Aorta (tissue), 5 donors: ENCODE measurements around the gene TMPRSS6. TPM values are rescaled to one million over a fixed set of nuclear protein-coding genes. Genes with fewer than 3 reads are reported as not detected.

Source experiments
- ATAC-seq: fragments of 200-7000 bp; cut with Tn5 transposase; one replicate; pipeline ENCODE4 v1.9.1; 2022; ENCODE audit warnings: moderate library complexity; ENCODE audit not compliant: low FRiP score
- DNase-seq, 2 donors: peaks; one replicate each; pipeline ENCODE4 v3.0.0-alpha.2; 2020
- H3K27ac ChIP-seq, 2 donors: one replicate each; pipeline ENCODE4 v1.5.1; 2013; ENCODE audit warnings: low read length in 2 of 2, mild to moderate bottlenecking in 2 of 2, moderate library complexity in 2 of 2, control low read depth in 1 of 2, inconsistent platforms in 1 of 2, low read depth in 1 of 2
- H3K27me3 ChIP-seq, 2 donors: one replicate each; pipeline ENCODE4 v1.6.1; 2013; ENCODE audit warnings: control low read depth in 1 of 2, low read length in 1 of 2, mild to moderate bottlenecking in 1 of 2, moderate library complexity in 1 of 2; ENCODE audit not compliant: insufficient read depth in 2 of 2, control insufficient read depth in 1 of 2
- H3K36me3 ChIP-seq, 2 donors: one replicate each; pipeline ENCODE4 v1.6.1; 2013; ENCODE audit warnings: control low read depth in 1 of 2, low read length in 1 of 2, mild to moderate bottlenecking in 1 of 2; ENCODE audit not compliant: insufficient read depth in 2 of 2, control insufficient read depth in 1 of 2
- H3K4me1 ChIP-seq, 2 donors: one replicate each; pipeline ENCODE4 v1.6.1; 2013; ENCODE audit warnings: low read length in 2 of 2, control low read depth in 1 of 2, mild to moderate bottlenecking in 1 of 2, moderate library complexity in 1 of 2; ENCODE audit not compliant: insufficient read depth in 2 of 2, control insufficient read depth in 1 of 2
- H3K4me3 ChIP-seq, 2 donors: one replicate each; pipeline ENCODE4 v1.5.1; 2013; ENCODE audit warnings: low read length in 2 of 2, control low read depth in 1 of 2, mild to moderate bottlenecking in 1 of 2
- H3K9me3 ChIP-seq: one replicate; pipeline ENCODE4 v1.6.1; 2013; ENCODE audit warnings: mild to moderate bottlenecking, low read length; ENCODE audit not compliant: control insufficient read depth
- WGBS, 2 donors: extraction: QIAGEN DNeasy Blood & Tissue Kit; methylation state at CpG; one replicate each; pipeline ENCODE4 v1.1.7; 2013; 5-methylcytosine and 5-hydroxymethylcytosine counted together
- intact Hi-C, 2 donors: fragments of 100-400 bp; cut with DNase I; formaldehyde crosslinking; loops; one replicate each; pipeline versions ENCODE4 v1.14.2 to v1.15.0; 2022
- polyA plus RNA-seq, 2 donors: library from polyadenylated mRNA; stranded (reverse); fragments of 200-250 nt; gene quantifications; one replicate each; pipeline ENCODE4 v1.2.3, GENCODE V29; 2013
- total RNA-seq, 2 donors: library from RNA; stranded (reverse); fragmentation: NEBNext Ultra II Directional; extraction: Animal tissue kit (Norgen Biotek cat#: 25700); gene quantifications; one replicate each; pipeline ENCODE4 v1.2.1, GENCODE V29; 2021
- donor health status: healthy with polysubstance abuse.
- donor health status: Bipolar disorder and iron deficiency.
- donor health status: DM: no; HTN: no; CAD: no.
- donor health status: DM: no; HTN: no; CAD: no.
- donor health status: DM: yes; HTN: yes; CAD: no.

Gene TMPRSS6
- total and polyA plus RNA-seq, 4 donors = not detected

- H3K4me1 ChIP-seq = peaks cover 0 to 3% of the 10 kb centered on the region in 2 donors
- no peaks in the 10 kb centered on the region for H3K9me3 ChIP-seq
- H3K36me3 ChIP-seq = no peaks in the 10 kb centered on the region
- ATAC-seq (no peak), DNase-seq (no peak)
- WGBS, 2 donors = 94 to 95% methylated on average over 14 of the region's 14 CpGs
- intact Hi-C loops = no loop called here
- no peaks in the 10 kb centered on the region for H3K27me3 ChIP-seq
- no peak overlapping the region for H3K27ac ChIP-seq
- H3K4me3 ChIP-seq = no peak overlapping the region
Observed at GRCh38 chr22:37016134-37016910, 93.2 kb downstream of the TMPRSS6 start.

GRCh38 chr22:37015587-37015878 lies 94.0 kb downstream of the TMPRSS6 start:
- DNase-seq = no peak
- 88 to 94% methylated on average over 4 of the region's 4 CpGs for WGBS, 2 donors
- ATAC-seq = no peak
- intact Hi-C loops = no loop called here
- H3K27ac ChIP-seq = no peak overlapping the region
- H3K36me3 ChIP-seq = no peaks in the 10 kb centered on the region
- no peak overlapping the region for H3K4me3 ChIP-seq
- no peaks in the 10 kb centered on the region for H3K27me3 ChIP-seq
- H3K9me3 ChIP-seq = no peaks in the 10 kb centered on the region
- H3K4me1 ChIP-seq = peaks cover 0 to 3% of the 10 kb centered on the region in 2 donors

Other genes with a start within 250 kb of the TMPRSS6 start
- gene NCF4, start 248.7 kb downstream of the TMPRSS6 start, total RNA-seq = 10 to 100 TPM; 22.9 to 42.4 TPM
- gene NCF4, start 248.7 kb downstream of the TMPRSS6 start, polyA plus RNA-seq = 10 to 100 TPM in 1 of 2 donors, 1 to 10 TPM in 1; 6.5 to 31.4 TPM
- gene CSF2RB, start 196.1 kb downstream of the TMPRSS6 start, total RNA-seq = 10 to 100 TPM in 1 of 2 donors, 1 to 10 TPM in 1; 7.0 to 17.6 TPM
- 1 to 10 TPM; 1.3 to 2.9 TPM for gene CSF2RB, start 196.1 kb downstream of the TMPRSS6 start, polyA plus RNA-seq
- gene TST, start 90.3 kb downstream of the TMPRSS6 start, total RNA-seq = 1 to 10 TPM; 9.7 to 10.0 TPM
- 10 to 100 TPM; 26.8 to 61.7 TPM for gene TST, start 90.3 kb downstream of the TMPRSS6 start, polyA plus RNA-seq
- 10 to 100 TPM; 30.8 to 38.6 TPM for gene MPST, start 90.0 kb downstream of the TMPRSS6 start, total RNA-seq
- gene MPST, start 90.0 kb downstream of the TMPRSS6 start, polyA plus RNA-seq = 100 to 1,000 TPM in 1 of 2 donors, 10 to 100 TPM in 1; 55.1 to 102 TPM
- 10 to 100 TPM; 21.0 to 27.5 TPM for gene KCTD17, start 58.0 kb downstream of the TMPRSS6 start, total RNA-seq
- 10 to 100 TPM; 15.2 to 20.5 TPM for gene KCTD17, start 58.0 kb downstream of the TMPRSS6 start, polyA plus RNA-seq
- 1 to 10 TPM; 2.0 to 4.5 TPM for gene IL2RB, start 40.2 kb upstream of the TMPRSS6 start, total RNA-seq
- 1 to 10 TPM in 1 of 2 donors, under 1 TPM in 1; 0.23 to 1.3 TPM for gene IL2RB, start 40.2 kb upstream of the TMPRSS6 start, polyA plus RNA-seq
- 1 to 10 TPM; 2.4 to 7.0 TPM for gene C1QTNF6, start 78.5 kb upstream of the TMPRSS6 start, total RNA-seq
- 10 to 100 TPM in 1 of 2 donors, 1 to 10 TPM in 1; 3.1 to 11.9 TPM for gene C1QTNF6, start 78.5 kb upstream of the TMPRSS6 start, polyA plus RNA-seq
- gene SSTR3, start 102.8 kb upstream of the TMPRSS6 start, total RNA-seq = not detected
- not detected for gene SSTR3, start 102.8 kb upstream of the TMPRSS6 start, polyA plus RNA-seq
- 10 to 100 TPM; 16.8 to 19.8 TPM for gene RAC2, start 134.6 kb upstream of the TMPRSS6 start, total RNA-seq
- gene RAC2, start 134.6 kb upstream of the TMPRSS6 start, polyA plus RNA-seq = 10 to 100 TPM in 1 of 2 donors, 1 to 10 TPM in 1; 3.6 to 14.5 TPM
- 10 to 100 TPM; 28.2 to 68.7 TPM for gene CYTH4, start 172.8 kb upstream of the TMPRSS6 start, total RNA-seq
- gene CYTH4, start 172.8 kb upstream of the TMPRSS6 start, polyA plus RNA-seq = 10 to 100 TPM in 1 of 2 donors, 1 to 10 TPM in 1; 4.5 to 15.9 TPM